M059J (cell line): ENCODE data around the gene TBXA2R. TPM values are rescaled to one million over a fixed set of nuclear protein-coding genes. Genes with fewer than 3 reads are reported as not detected.
"Not testable (repeated sequence)": the region's sequence is repeated elsewhere in the genome, so short reads cannot be mapped to it uniquely, and the experiment has no call there.

Experiments used
- DNase-seq: peaks from one replicate; pipeline ENCODE4 v3.0.0-alpha.2; 2012; ENCODE audit warnings: low read depth
- total RNA-seq: library from RNA; depleted of rRNA; stranded (reverse); fragments of >200 nt; shearing (Covaris generic); gene quantifications from 2 replicates; pipeline ENCODE4 v1.2.3, GENCODE V29; 2014

TBXA2R gene
- total RNA-seq, 1 experiment from 2014 or later: 0.59 TPM

DNA sequence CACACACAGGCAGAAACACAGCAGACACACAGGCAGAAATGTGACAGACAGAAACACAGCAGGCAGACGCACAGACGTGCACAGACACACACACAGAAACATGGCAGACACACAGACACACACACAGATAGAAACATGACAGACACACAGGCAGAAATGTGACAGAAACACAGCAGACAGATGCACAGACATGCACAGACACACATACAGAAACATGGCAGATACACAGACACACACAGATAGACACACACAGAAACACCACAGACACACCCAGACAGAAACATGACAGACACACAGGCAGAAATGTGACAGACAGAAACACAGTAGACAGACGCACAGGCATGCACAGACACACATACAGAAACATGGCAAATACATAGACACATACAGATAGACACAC, 1.3 kb downstream of the TBXA2R start:
- DNase-seq: no peak

DNA sequence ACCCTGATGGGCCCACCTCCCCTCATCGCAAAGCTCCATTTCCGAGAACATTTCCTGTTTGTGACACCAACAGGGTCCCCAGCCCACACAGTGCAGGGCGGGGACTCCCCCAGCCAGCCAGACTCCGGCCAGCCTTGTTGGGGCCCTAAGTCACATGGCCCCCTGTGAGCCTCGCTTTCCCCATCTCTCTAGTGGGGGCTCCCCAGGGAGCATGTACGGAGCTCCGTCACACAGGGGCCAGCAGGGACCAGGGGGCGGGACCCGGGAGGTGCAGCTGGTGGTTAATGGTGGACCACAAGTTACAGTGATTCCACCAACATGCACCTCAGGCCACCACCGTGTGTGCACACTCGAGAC, 1.7 kb downstream of the TBXA2R start:
- no peak for DNase-seq

DNA sequence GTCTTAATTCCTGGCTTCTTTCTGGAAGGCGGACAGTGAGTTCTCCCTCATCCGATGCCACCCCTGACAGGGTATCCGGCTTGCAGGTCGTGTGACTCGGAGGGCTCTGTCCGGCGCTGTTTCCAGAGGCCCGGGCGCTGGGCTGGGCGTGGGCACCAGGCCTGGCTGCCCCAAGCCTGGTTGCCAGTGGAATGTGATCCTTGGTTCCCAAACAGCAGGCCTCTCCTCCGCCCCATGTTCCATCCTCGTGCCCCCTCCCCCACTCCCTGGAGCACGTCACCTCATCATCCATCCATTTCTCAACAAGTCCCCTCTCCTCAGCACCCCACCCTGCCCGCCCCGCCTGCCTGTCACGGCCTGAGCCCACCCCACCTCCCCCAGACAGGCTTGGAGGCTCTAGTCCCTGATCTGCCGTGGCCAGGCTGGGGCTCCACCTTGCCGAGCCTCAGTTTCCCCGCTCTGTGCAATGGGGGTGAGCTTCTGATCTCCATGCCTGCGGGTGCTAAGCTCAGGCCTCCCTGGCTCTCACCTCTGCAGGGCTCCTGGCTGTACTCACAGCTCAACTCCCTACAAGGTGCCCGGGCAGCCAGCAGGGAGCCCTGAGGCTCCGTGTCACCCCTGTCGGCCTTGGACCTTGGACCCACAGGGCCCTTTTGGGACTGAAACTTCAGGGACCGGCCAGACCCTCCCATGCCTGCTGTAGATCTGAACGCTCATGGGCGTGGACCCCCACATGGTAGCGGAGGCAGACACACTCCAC, 2.3 kb downstream of the TBXA2R start:
- no peak for DNase-seq

DNA sequence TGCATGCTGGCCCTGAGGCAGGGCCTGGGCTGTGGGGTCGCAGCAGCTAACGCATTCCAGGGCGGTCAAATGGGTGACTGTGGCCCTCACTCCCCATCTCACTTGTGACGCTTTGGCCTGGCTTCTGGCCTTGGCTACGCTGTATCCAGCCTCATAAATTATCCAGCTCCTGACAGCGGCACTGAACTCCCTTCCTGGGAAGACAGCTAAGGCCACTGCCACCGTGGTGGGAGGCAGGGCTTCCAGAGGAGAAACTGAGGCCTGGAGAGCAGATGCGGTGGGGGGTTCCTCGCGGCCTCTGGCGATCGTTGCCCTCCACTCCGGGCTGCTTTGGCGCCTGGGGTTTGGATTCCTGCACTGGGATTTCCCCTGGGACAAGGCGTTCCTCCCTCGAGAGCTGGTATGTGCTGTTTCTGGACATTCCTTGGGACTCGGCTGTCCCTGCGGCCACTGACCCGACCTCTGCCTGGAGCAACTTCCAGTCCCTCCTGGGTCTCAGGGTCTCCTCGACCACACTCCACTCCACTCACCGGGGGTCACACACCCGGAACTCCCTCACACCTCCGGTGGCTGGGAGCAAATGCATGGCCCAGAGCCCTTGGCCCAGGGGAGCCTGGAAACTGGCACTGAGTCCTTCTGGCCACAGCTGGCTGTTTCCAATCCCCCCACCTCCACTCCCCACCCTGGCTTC, 3.4 kb downstream of the TBXA2R start:
- no peak for DNase-seq

GRCh38 chr19:3601021-3601420, 5.7 kb downstream of the TBXA2R start:
- no peak for DNase-seq

DNA sequence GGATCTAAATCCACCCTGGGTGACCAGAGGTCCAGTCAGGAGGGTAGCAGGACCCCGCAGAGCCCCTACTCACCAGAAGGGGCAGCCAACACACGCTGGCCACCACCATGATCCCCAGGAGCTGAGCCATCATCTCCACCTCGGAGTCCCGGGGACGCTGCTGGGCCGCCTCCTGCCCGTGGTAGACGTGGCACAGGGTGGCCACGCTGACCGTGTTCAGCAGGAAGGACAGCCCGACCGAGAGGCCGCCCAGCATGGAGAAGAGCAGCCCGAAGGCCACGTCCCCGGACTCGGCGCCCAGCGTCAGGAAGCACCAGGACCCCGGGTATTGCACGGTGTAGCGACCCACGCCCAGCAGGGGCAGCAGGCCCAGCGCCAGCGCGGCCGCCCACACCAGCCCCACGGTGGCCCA, 6.9 kb downstream of the TBXA2R start:
- DNase-seq: no peak

- no peak for DNase-seq
Measured at GRCh38 chr19:3595521-3596061, 11.1 kb downstream of the TBXA2R start.

DNA sequence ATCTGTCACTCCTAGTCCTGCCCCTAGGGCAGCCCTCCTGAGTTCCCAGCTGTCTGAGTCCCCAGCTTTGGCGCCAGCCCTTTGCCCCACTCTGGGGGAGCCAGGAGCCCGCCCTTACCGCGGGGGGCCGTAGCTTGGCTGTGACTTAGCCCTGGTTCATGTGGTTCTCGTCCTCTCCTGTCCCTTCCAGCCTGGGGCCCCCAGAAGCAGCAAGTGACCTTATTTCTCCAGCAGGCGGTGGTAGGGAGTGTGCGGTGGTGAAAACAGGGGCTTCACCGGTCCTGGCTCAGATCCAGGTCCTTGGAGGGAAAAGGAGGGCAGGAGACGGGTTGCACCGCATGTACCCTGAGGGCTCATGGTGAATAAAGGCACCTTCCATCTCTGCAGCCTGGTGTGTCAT, 13.5 kb downstream of the TBXA2R start:
- DNase-seq: no peak

GRCh38 chr19:3591876-3592613, 14.6 kb downstream of the TBXA2R start:
- DNase-seq: no peak

GRCh38 chr19:3590991-3591659, 15.6 kb downstream of the TBXA2R start:
- DNase-seq: no peak

DNA sequence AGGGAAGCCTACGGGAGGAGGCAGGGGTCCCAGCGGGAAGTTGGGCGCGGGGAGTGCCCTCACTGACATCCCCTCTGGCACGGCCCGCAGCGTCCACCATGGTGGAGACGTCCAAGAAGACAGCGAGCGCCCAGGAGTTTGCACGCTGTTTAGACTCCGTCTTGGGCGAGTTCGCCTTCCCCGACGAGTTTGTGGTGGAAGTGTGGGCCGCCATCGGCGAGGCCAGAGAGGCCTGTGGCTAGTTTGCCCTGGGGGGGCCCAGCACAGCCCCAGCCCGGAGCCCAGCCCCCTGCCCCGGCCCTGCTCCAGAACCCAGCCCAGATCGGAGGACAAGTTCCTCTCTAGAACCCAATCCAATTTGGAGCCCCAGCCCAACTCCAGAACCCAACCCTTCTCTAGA, 16.7 kb downstream of the TBXA2R start:
- no peak for DNase-seq

GRCh38 chr19:3589439-3589838, 17.2 kb downstream of the TBXA2R start:
- no peak for DNase-seq

DNA sequence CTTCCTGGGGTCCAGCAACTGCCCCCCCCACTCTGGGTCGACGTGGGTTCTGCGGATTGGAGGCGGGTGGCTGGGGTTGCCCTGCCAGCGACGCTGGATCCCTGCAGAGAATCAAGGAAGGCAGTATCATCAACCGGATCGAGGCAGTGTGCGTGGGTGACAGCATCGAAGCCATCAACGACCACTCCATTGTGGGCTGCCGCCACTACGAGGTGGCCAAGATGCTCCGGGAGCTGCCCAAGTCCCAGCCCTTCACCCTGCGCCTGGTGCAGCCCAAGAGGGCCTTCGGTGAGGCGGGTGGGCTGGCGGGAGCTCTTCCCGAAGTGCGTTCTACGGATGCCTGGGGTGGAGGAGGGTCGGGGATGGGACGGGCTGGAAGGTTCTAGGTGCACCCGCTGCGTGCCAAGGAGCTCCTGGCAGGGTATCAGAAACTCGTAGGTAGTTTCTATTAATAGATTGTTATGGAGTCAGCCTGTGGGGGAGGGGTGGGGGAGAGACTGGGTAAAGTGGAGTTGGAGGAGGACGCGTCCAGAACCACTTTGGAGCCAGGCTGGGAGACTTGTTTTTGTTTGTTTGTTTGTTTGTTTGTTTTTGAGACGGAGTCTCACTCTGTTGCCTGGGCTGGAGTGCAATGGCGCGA, 19.8 kb downstream of the TBXA2R start:
- DNase-seq: no peak

GRCh38 chr19:3586127-3586626, 20.5 kb downstream of the TBXA2R start:
- DNase-seq: no peak

- no peak for DNase-seq
Measured at GRCh38 chr19:3585301-3586126, 21.2 kb downstream of the TBXA2R start, which contains the start of gene GIPC3. GIPC3 (plus strand) TSS chr19:3585478; CDS start chr19:3585598, 120 bp downstream.

DNA sequence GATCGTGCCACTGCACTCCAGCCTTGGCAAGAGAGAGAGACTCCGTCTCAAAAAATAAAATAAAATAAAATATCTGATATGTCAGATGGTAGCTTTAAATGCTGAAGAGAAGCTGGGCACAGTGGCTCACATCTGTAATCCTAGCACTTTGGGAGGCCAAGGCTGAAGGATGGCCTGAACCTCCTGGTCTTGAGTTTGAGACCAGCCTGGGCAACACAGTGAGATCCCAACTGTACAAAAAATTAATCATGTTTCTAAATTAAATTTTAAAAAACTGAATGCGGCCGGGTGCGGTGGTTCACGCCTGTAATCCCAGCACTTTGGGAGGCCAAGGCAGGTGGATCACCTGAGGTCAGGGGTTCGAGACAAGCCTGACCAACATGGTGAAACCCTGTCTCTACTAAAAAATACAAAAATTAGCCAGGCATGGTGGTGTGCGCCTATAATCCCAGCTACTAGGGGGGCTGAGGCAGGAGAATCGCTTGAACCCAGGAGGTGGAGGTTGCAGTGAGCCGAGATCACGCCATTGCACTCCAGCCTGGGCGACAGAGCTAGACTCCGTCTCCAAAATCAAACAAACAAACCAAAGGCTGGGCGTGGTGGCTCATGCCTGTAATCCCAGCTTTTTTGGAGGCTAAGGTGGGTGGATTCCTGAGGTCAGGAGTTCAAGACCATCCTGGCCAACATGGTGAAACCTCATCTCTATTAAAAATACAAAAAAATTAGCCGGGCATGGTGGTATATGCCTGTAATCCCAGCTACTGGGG, 22.5 kb downstream of the TBXA2R start:
- DNase-seq: not testable (repeated sequence)

- not testable (repeated sequence) for DNase-seq
Measured at GRCh38 chr19:3581792-3582191, 24.9 kb downstream of the TBXA2R start.

GRCh38 chr19:3580156-3580934, 26.3 kb downstream of the TBXA2R start:
- DNase-seq: peak; percentile 96

- DNase-seq: no peak
Measured at GRCh38 chr19:3578390-3578789, 28.3 kb downstream of the TBXA2R start.
